ENCODE results near the gene NCOR2.
A peak's percentile ranks its signal among the peaks of the same experiment; 100 is the strongest.

Gene NCOR2

GRCh38 chr12:124566997-124567672 is at the start of gene NCOR2:
NCOR2 (minus strand) TSS chr12:124567612; CDS start chr12:124495251, 72,361 bp downstream.
- DNase-seq, result peak in 7 of 56 donors; percentile 45 to 69 (median 50)

GRCh38 chr12:124616394-124617221 is 49.2 kb upstream of the NCOR2 start:
- no peak for DNase-seq

GRCh38 chr12:124614512-124615292 is 47.3 kb upstream of the NCOR2 start:
- DNase-seq, result no peak

- no peak for DNase-seq
These were observed 45.8 kb upstream of the NCOR2 start for GRCh38 chr12:124613151-124613585.

GRCh38 chr12:124612410-124612680 is 44.9 kb upstream of the NCOR2 start:
- no peak for DNase-seq

- no peak for DNase-seq
These were observed 44.4 kb upstream of the NCOR2 start for GRCh38 chr12:124611559-124612409.

GRCh38 chr12:124610629-124611558 is 43.5 kb upstream of the NCOR2 start:
- DNase-seq, result no peak

- no peak for DNase-seq
These were observed 42.7 kb upstream of the NCOR2 start for GRCh38 chr12:124610021-124610612.

GRCh38 chr12:124609041-124609989 is 41.9 kb upstream of the NCOR2 start:
- no peak for DNase-seq

- no peak for DNase-seq
These were observed 41.0 kb upstream of the NCOR2 start for GRCh38 chr12:124608450-124608870.

- no peak for DNase-seq
These were observed 40.4 kb upstream of the NCOR2 start for GRCh38 chr12:124607681-124608425.

- no peak for DNase-seq
These were observed 38.7 kb upstream of the NCOR2 start for GRCh38 chr12:124605883-124606774.

- DNase-seq, result no peak
These were observed 37.9 kb upstream of the NCOR2 start for GRCh38 chr12:124605150-124605882.

GRCh38 chr12:124604264-124604680 is 36.9 kb upstream of the NCOR2 start:
- DNase-seq, result no peak

- DNase-seq, result no peak
These were observed 36.4 kb upstream of the NCOR2 start for GRCh38 chr12:124603831-124604251.

- no peak for DNase-seq
These were observed 35.7 kb upstream of the NCOR2 start for GRCh38 chr12:124603100-124603541.
